ENCODE results near the gene HPS6.
"Not testable (repeated sequence)": the region's sequence is repeated elsewhere in the genome, so short reads cannot be mapped to it uniquely, and the experiment has no call there.

HPS6 gene

DNA sequence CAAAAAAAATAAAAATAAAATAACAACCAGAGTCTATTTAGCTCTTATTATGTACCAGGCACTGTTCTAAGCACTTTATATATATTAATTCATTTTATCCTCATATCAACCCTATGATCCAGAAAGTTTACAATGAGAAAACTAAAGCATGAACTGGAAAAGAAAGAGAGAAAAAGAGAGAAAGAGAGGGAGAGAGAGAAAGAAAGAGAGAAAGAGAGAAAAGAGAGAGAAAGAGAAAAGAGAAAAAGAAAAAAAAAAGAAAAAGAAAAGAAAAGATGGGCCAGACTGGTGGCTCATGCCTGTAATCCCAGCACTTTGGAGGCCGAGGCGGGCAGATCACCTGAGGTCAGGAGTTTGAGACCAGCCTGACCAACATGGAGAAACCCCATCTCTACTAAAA lies 19.1 kb upstream of the HPS6 start:
- 92% methylated on average over 2 of the region's 2 CpGs; no CpG with 5 or more reads in 1 of the 2 experiments for WGBS, 2 experiments (ENCODE audit: insufficient coverage in 2 of 2)
- H3K4me3 ChIP-seq (ENCODE audit: extremely low read depth, insufficient read depth, low read length, poor library complexity, severe bottlenecking): no peak overlapping the region
- no peaks in the 10 kb centered on the region for H3K9me3 ChIP-seq (ENCODE audit: control insufficient read depth, low read length)
- H3K36me3 ChIP-seq (ENCODE audit: control insufficient read depth, insufficient read depth, low read length): no peaks in the 10 kb centered on the region
- H3K27ac ChIP-seq (ENCODE audit: low read depth, low read length, severe bottlenecking): no peak overlapping the region
- no peaks in the 10 kb centered on the region for H3K4me1 ChIP-seq (ENCODE audit: control insufficient read depth, insufficient read depth, low read length, poor library complexity, severe bottlenecking)

DNA sequence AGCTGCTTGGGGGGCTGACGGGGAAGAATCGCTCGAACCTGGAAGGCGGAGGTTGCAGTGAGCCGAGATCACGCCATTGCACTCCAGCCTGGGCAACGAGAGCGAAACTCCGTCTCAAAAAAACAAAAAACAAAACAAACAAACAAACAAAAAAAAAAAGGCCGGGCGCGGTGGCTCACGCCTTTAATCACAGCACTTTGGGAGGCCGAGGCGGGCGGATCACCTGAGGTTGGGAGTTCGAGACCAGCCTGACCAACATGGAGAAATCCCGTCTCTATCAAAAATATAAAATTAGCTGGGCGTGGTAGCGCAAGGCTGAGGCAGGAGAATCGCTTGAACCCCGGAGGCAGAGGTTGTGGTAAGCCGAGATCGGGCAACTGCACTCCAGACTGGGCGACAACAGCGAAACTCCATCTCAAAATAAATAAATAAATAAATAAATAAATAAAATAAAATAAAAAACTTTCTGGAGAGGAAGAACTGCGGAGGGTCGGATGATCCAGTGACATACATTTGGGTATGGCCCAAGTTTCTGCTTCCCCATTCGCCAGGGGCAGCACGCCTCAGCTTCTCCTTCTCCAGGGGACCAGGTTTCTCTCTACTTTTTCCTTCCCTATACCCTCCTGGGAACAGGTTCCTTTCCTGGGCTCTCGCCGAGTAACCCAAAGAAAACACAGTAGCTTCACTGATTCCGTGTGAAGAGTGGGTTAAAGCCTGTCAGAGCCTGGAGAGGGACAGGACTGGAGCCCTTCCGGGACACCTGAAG lies 10.1 kb upstream of the HPS6 start:
- peak overlapping the region; percentile 89 for H3K4me3 ChIP-seq (ENCODE audit: extremely low read depth, insufficient read depth, low read length, poor library complexity, severe bottlenecking)
- not testable (repeated sequence) for H3K4me1 ChIP-seq (ENCODE audit: control insufficient read depth, insufficient read depth, low read length, poor library complexity, severe bottlenecking); H3K9me3 ChIP-seq (ENCODE audit: control insufficient read depth, low read length); H3K36me3 ChIP-seq (ENCODE audit: control insufficient read depth, insufficient read depth, low read length)
- H3K27ac ChIP-seq (ENCODE audit: low read depth, low read length, severe bottlenecking): peak overlapping the region; percentile 67
- 53 to 55% methylated on average over 10 to 15 of the region's 34 CpGs for WGBS, 2 experiments (ENCODE audit: insufficient coverage in 2 of 2)

DNA sequence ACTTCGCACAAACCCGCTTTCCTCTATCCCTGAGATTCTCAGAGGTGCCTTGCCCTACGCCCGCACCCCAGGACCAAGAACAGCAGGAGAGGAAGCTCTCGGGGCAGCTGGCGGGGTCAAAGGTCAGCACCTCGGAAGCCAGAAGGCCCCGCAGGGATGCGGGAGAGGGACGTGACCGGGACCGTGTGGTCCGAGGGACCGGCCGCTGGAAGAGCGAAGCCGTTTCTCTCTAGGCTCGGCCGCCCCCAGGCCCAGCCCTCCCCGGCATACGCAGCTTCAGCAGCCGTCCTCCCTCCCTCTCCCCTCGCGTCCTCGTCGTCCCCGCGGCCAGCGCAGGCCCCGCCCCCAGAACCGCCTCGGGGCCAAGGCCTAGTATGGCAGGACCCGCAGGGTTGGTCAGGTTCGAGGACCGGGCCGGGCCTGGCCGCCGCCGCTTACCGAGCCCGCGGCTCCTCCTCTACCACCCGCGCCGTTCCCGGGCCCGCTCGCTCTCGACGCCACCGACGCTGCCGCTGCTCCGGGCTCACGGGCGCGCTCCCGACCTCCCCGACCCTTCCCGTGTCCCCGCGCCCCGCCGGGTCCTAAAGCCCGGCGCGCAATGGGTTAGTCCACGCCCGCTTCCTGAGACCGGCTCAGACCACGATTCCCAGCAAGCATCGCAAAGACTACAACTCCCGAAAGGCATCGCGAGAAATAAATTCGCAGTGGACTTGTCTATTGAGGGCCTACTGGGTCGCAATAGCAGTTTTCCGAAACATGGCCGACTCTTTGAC lies 9.3 kb upstream of the HPS6 start, which contains the start of gene ARMH3:
TSS of gene ARMH3 (minus strand) at position 527 of the 773 bp plus-strand sequence. CDS start 16,059 bp downstream, outside the sequence.
- 1 to 2% methylated on average over 59 to 69 of the region's 79 CpGs for WGBS, 2 experiments (ENCODE audit: insufficient coverage in 2 of 2)
- Histone ChIP-seq H3K27ac (ENCODE audit: low read depth, low read length, severe bottlenecking) (peak within 1 kb of the TSS; percentile 67), H3K36me3 (ENCODE audit: control insufficient read depth, insufficient read depth, low read length) (no peaks in the 10 kb centered on the region), H3K4me3 (ENCODE audit: extremely low read depth, insufficient read depth, low read length, poor library complexity, severe bottlenecking) (peak within 1 kb of the TSS; percentile 89), H3K4me1 (ENCODE audit: control insufficient read depth, insufficient read depth, low read length, poor library complexity, severe bottlenecking) (peaks cover 6% of the 10 kb centered on the region), H3K9me3 (ENCODE audit: control insufficient read depth, low read length) (no peaks in the 10 kb centered on the region)

DNA sequence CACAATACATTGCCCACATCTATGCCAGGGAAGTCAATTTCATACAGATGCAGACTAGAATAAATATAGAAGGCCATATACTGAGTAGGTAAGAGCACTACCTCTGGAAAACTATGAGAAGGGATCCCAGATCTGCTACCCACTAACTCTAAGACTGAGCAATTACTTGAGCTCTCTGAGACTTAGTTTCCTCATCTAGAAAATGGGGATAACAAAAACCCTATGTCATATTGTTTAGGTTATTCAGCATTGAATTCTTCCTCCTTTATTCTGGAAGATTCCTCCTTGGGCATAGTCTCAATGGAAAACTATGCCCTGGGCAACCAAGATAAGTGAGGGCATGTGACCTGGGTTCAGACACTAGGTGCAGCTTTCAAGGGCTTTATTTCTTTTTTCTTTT lies 5.2 kb upstream of the HPS6 start:
- Histone ChIP-seq H3K4me1 (ENCODE audit: control insufficient read depth, insufficient read depth, low read length, poor library complexity, severe bottlenecking) (no peaks in the 10 kb centered on the region), H3K4me3 (ENCODE audit: extremely low read depth, insufficient read depth, low read length, poor library complexity, severe bottlenecking) (no peak overlapping the region), H3K9me3 (ENCODE audit: control insufficient read depth, low read length) (no peaks in the 10 kb centered on the region), H3K36me3 (ENCODE audit: control insufficient read depth, insufficient read depth, low read length) (no peaks in the 10 kb centered on the region), H3K27ac (ENCODE audit: low read depth, low read length, severe bottlenecking) (no peak overlapping the region)

DNA sequence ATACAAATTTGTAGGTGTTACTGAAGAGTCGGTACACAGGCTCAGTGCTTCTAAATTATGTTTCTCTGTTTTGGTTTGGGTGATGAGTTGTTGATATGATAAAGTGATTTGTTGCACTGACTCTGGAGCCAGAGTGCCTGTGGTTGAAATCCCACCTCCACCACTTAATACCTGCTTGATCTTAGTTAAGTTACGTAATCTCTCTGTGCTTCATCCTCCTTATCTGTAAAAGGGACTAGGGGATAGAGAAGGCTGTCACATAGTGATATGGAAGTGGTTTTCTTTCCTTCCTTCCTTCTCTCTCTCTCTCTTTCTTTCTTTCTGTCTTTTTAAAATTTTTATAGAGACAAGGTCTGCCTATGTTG lies 664 bp upstream of the HPS6 start:
- Histone ChIP-seq H3K9me3 (ENCODE audit: control insufficient read depth, low read length) (no peaks in the 10 kb centered on the region), H3K4me1 (ENCODE audit: control insufficient read depth, insufficient read depth, low read length, poor library complexity, severe bottlenecking) (peaks cover 9% of the 10 kb centered on the region), H3K4me3 (ENCODE audit: extremely low read depth, insufficient read depth, low read length, poor library complexity, severe bottlenecking) (peak overlapping the region; percentile 84), H3K27ac (ENCODE audit: low read depth, low read length, severe bottlenecking) (no peak overlapping the region), H3K36me3 (ENCODE audit: control insufficient read depth, insufficient read depth, low read length) (peaks cover 28% of the 10 kb centered on the region)
- WGBS, 2 experiments (ENCODE audit: insufficient coverage in 2 of 2): no CpG with 5 or more reads among the region's 2 CpGs

DNA sequence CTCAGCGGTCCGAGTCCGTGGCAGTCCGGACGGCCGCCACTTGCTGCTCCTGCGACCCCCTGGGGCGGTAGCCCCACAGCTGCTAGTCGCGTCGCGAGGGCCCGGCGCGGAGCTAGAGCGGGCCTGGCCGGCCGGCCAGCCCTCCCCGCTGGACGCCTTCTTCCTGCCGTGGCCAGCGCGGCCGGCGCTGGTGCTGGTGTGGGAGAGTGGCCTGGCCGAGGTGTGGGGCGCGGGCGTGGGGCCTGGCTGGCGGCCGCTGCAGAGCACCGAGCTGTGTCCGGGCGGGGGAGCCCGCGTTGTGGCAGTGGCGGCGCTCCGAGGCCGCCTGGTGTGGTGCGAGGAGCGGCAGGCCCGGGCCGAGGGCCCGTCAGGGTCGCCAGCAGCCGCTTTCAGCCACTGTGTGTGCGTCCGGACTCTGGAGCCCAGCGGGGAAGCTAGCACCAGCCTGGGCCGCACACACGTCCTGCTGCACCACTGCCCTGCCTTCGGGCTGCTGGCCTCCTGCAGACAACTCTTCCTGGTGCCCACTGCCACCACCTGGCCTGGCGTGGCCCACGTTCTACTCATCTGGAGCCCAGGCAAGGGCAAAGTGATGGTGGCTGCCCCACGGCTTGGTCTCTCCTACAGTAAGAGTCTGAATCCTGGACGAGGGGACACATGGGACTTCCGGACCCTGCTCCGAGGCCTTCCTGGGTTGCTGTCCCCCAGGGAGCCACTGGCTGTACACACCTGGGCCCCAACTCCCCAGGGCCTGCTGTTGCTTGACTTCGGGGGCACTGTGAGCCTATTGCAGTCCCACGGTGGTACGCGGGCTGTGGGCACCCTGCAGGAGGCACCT lies 631 bp downstream of the HPS6 start:
- H3K36me3 ChIP-seq (ENCODE audit: control insufficient read depth, insufficient read depth, low read length): peaks cover 33% of the 10 kb centered on the region
- 14 to 19% methylated on average over 47 to 59 of the region's 63 CpGs for WGBS, 2 experiments (ENCODE audit: insufficient coverage in 2 of 2)
- H3K4me3 ChIP-seq (ENCODE audit: extremely low read depth, insufficient read depth, low read length, poor library complexity, severe bottlenecking): peak overlapping the region; percentile 84
- no peak overlapping the region for H3K27ac ChIP-seq (ENCODE audit: low read depth, low read length, severe bottlenecking)
- no peaks in the 10 kb centered on the region for H3K9me3 ChIP-seq (ENCODE audit: control insufficient read depth, low read length)
- peaks cover 9% of the 10 kb centered on the region for H3K4me1 ChIP-seq (ENCODE audit: control insufficient read depth, insufficient read depth, low read length, poor library complexity, severe bottlenecking)

DNA sequence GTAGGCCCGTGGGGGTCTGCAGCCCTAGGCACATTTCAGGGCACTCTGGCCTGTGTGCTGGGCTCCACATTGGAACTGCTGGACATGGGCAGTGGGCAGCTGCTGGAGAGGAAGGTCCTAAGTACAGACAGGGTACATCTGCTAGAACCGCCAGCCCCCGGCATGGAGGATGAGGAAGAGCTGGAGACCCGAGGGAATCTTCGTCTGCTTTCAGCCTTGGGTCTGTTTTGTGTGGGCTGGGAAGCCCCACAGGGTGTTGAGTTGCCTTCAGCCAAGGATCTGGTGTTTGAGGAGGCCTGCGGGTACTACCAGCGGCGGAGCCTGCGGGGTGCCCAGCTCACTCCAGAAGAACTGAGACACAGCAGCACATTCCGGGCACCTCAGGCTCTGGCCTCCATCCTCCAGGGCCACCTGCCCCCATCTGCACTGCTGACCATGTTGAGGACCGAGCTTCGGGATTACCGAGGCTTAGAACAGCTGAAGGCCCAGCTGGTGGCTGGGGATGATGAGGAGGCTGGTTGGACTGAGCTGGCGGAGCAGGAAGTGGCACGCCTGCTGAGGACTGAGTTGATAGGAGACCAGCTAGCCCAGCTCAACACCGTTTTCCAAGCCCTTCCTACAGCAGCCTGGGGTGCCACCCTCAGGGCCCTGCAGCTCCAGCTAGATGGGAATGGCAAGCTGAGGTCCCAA lies 1.4 kb downstream of the HPS6 start:
- H3K27ac ChIP-seq (ENCODE audit: low read depth, low read length, severe bottlenecking): no peak overlapping the region

DNA sequence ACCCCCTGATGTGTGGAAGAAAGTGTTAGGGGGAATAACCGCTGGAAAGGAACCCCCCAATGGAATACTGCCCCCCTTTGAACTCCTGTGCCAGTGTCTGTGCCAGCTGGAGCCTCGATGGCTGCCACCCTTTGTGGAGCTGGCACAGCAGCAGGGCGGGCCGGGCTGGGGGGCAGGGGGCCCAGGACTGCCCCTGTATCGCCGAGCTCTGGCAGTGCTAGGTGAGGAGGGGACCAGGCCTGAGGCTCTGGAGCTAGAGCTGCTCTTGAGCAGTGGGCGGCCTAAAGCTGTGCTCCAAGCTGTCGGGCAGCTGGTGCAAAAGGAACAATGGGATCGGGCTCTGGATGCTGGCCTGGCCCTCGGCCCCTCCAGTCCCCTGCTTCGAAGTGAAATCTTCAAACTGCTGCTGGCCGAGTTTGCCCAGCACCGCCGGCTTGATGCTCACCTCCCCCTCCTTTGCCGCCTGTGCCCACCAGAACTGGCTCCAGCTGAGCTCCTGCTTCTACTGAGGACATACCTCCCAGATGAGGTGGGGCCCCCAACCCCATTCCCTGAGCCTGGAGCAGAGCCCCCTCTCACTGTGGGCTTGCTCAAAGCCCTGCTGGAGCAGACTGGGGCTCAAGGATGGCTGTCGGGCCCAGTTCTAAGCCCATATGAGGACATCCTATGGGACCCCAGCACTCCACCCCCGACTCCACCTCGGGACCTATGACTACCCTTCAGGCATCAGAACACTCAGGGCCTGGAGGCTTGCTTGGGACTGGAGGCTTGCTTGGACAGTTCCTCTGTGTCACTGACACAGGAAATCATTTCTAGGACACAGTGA lies 2.2 kb downstream of the HPS6 start:
- Histone ChIP-seq H3K36me3 (ENCODE audit: control insufficient read depth, insufficient read depth, low read length) (peaks cover 33% of the 10 kb centered on the region), H3K27ac (ENCODE audit: low read depth, low read length, severe bottlenecking) (no peak overlapping the region), H3K4me1 (ENCODE audit: control insufficient read depth, insufficient read depth, low read length, poor library complexity, severe bottlenecking) (peaks cover 9% of the 10 kb centered on the region), H3K9me3 (ENCODE audit: control insufficient read depth, low read length) (no peaks in the 10 kb centered on the region), H3K4me3 (ENCODE audit: extremely low read depth, insufficient read depth, low read length, poor library complexity, severe bottlenecking) (no peak overlapping the region)
- 92 to 96% methylated on average over 13 to 14 of the region's 18 CpGs for WGBS, 2 experiments (ENCODE audit: insufficient coverage in 2 of 2)

More for the DNA sequence above, 1.4 kb downstream of the HPS6 start:
- 93 to 94% methylated on average over 13 to 14 of the region's 16 CpGs for WGBS, 2 experiments (ENCODE audit: insufficient coverage in 2 of 2)
- peaks cover 9% of the 10 kb centered on the region for H3K4me1 ChIP-seq (ENCODE audit: control insufficient read depth, insufficient read depth, low read length, poor library complexity, severe bottlenecking)
- peaks cover 33% of the 10 kb centered on the region for H3K36me3 ChIP-seq (ENCODE audit: control insufficient read depth, insufficient read depth, low read length)
- H3K4me3 ChIP-seq (ENCODE audit: extremely low read depth, insufficient read depth, low read length, poor library complexity, severe bottlenecking): peak overlapping the region; percentile 84
- H3K9me3 ChIP-seq (ENCODE audit: control insufficient read depth, low read length): no peaks in the 10 kb centered on the region

DNA sequence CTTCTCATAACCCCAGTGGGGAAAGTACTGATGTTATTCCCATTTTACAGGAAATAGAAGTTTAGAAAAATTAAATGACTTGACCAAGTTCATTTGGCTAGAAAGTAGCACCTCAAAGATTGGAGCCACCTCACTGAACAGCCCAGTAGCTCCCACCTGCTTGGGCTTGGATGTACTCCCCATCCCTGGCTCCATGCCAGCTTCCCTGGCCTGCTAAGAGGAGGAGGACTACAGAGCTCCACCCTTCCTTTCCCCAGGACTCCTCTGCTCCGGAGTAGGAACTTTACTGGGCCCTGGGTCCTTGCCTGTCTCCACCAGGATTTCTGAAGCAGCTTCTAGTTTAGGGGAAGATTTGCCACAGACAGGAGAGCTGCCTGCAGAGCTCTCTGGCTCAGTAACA lies 3.1 kb downstream of the HPS6 start:
- Histone ChIP-seq H3K36me3 (ENCODE audit: control insufficient read depth, insufficient read depth, low read length) (peaks cover 33% of the 10 kb centered on the region), H3K9me3 (ENCODE audit: control insufficient read depth, low read length) (no peaks in the 10 kb centered on the region), H3K4me1 (ENCODE audit: control insufficient read depth, insufficient read depth, low read length, poor library complexity, severe bottlenecking) (peaks cover 9% of the 10 kb centered on the region), H3K27ac (ENCODE audit: low read depth, low read length, severe bottlenecking) (no peak overlapping the region), H3K4me3 (ENCODE audit: extremely low read depth, insufficient read depth, low read length, poor library complexity, severe bottlenecking) (no peak overlapping the region)
- WGBS, 2 experiments (ENCODE audit: insufficient coverage in 2 of 2): 100% methylated on average over 1 of the region's 1 CpG; no CpG with 5 or more reads in 1 of the 2 experiments

All from mesodermal cell (in vitro differentiated cells).